NB4 (cell line): Measurements from ENCODE around the gene HOXC13.

Experiments
- DNase-seq: peaks from one replicate; pipeline ENCODE4 v3.0.0; 2010; ENCODE audit warnings: low read depth
- H3K4me3 ChIP-seq: one replicate; pipeline ENCODE4 v1.5.1; 2011; ENCODE audit warnings: mild to moderate bottlenecking, low read depth, low read length, moderate library complexity
- MYC ChIP-seq: IDR thresholded peaks from 2 replicates; pipeline ENCODE4 v1.6.1; 2011; ENCODE audit warnings: low read depth, low read length
- POLR2A ChIP-seq: IDR thresholded peaks from 2 replicates; pipeline ENCODE4 v1.6.1; 2011; ENCODE audit warnings: mild to moderate bottlenecking; ENCODE audit not compliant: insufficient read length; ENCODE audit errors: extremely low read depth
- TF ChIP-seq, protein P1 (sequence below): IDR thresholded peaks from 2 replicates; pipeline ENCODE4 v1.6.1; 2011; ENCODE audit warnings: low read depth, low read length
- TF ChIP-seq, protein P2 (sequence below): IDR thresholded peaks from one replicate; pipeline ENCODE4 v1.5.1; 2012; ENCODE audit warnings: low read depth, low read length

HOXC13 gene

DNA sequence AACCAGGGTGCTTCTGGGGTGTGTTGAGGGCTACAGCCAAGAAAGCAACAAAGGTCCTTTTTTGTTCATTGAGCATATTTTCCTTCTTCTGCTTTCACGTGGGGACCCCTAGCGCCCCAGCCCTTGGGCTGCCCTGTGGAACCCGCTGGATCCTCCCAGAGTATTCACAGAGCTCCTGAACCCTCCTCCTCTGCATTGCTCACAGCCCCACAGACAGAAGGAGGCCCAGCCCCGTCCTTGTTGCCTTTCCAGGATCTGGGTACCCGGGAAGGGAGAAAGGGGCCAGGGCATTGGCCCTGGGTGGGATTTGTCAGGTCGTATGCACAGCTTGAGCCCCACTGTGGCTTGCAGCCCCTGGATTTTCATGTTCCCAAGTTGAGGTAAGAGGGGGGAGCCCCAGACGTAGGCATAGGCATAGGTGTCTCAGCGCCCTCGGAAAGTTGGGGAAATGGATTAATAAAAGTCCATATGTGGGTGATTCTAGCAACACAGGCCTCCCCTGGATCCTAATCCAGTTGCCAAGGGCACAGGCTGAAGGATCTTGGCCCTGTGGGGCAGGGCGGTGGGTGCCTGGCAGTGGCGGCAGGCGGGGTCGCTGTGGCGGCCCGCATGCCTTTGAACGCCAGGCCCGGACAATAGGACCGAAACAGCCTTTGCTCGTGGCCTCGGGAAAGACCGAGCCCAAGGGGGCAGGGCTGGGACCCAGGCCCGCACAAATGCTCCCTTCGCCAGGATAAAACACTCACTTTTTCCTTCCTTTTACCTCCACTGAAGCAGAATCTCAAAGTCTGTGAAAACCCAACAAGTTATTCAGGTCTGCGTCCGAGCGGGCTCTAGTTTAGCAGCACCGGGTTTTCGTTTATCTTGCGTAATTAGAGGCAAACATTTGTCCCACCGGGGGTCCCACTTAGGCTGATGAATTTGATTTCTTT is 43.3 kb downstream of the HOXC13 start:
- TF ChIP-seq POLR2A (no peak), MYC (no peak)
- TF ChIP-seq, protein P1, sequence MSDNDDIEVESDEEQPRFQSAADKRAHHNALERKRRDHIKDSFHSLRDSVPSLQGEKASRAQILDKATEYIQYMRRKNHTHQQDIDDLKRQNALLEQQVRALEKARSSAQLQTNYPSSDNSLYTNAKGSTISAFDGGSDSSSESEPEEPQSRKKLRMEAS = no peak
- TF ChIP-seq, protein P2, sequence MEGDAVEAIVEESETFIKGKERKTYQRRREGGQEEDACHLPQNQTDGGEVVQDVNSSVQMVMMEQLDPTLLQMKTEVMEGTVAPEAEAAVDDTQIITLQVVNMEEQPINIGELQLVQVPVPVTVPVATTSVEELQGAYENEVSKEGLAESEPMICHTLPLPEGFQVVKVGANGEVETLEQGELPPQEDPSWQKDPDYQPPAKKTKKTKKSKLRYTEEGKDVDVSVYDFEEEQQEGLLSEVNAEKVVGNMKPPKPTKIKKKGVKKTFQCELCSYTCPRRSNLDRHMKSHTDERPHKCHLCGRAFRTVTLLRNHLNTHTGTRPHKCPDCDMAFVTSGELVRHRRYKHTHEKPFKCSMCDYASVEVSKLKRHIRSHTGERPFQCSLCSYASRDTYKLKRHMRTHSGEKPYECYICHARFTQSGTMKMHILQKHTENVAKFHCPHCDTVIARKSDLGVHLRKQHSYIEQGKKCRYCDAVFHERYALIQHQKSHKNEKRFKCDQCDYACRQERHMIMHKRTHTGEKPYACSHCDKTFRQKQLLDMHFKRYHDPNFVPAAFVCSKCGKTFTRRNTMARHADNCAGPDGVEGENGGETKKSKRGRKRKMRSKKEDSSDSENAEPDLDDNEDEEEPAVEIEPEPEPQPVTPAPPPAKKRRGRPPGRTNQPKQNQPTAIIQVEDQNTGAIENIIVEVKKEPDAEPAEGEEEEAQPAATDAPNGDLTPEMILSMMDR = no peak
- H3K4me3 ChIP-seq = no peak overlapping the region
- DNase-seq = no peak

DNA sequence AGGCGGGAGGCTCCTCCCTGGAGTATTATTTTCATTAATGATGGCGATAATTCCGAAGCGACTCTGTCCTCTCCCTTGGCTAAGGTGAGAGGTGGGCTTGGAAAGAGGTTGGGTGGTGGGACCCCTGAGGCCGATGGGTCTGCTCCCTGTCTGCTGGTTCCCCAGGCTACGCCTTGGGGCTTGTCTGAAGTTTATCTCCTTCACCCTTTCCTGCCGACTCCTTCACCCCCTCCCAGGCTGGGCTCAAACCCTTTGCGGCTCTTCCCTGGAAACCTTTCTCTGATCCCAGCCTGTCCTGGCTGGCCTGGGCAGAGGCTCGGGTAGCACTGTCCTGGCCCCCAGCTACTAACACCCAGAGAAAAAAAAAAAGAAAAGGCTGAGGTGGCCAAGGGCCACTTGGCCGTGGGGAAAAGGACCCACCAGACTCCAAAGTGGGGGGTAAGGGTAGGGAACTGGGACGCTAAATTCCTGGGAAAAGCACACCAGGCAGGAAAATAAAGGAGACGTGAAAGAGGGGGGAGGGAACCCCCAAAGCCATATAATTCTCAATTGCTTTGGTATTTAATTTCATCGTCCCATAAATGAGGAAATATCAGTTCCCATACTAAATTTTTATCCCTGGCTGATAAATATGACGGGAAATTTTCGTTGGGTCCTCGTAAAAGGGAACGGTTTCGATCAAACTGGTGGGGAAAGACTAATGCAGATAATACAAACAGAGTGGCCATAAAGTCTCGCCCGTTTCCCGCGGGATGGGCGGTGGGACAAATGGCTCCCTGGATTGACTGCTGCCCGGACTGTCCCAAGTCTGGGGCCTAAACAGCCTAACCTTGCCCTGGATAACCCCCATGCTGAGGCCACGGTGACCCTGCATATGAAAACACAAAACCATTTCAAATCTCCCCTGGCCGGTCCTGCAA is 44.3 kb downstream of the HOXC13 start:
- TF ChIP-seq MYC = no peak
- TF ChIP-seq, protein P1 = no peak
- TF ChIP-seq, protein P2 = no peak
- DNase-seq = no peak
- H3K4me3 ChIP-seq = peak overlapping the region; percentile 49

DNA sequence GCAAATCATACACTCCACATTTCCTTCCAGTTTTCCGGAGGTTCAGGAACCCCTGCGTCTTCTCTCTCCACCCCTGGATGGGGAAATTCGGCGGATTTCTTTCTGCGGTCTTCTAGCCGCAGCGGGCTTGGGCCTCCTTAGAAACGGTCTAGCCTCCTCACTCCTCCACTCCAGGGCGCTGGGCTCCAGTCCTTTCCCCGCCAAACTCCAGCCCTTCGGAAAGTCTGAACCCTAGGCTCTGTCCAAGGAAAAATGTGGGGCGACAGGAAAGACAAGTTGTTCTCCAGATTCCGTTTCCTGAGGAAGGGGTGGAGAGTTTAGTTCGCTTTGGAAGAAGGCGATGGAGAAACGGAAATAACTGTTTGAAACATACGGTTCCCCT is 44.9 kb downstream of the HOXC13 start:
- H3K4me3 ChIP-seq = peak overlapping the region; percentile 49
- TF ChIP-seq POLR2A = no peak
- TF ChIP-seq, protein P1 = no peak
- TF ChIP-seq, protein P2 = no peak
- TF ChIP-seq MYC = no peak
- DNase-seq = peak; percentile 61

DNA sequence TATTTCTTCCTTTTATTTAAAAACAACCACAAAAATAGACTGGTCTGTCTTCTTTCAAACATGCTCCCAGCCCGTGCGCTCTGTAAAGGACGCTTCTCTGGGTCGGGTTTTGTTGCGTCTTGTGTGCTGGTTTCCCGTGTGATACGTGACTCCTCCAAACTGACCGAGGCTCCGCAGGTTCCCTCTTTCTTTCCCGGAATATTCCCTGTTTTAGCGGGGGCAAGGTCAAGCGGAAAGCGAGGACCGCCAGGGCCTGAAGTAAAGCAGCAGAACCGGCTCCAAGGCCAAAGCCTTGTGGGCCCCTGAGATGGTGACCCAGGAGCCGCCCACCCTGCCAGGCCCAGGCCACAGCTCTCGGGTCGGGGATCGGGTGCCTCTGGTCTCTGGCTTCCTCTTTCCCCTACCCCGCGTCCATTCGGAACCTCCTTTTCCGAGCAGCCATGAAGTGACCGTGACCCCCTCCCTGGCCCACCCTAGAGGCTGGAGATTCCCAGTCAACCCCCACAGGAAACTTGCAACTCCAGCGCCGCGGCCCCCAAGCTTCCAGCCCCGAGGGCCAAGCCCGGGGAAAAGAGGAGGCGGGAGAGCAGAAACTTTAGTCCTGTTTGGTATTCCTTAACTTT is 45.4 kb downstream of the HOXC13 start:
- peak; percentile 55 for DNase-seq

More for the DNA sequence above, 45.4 kb downstream of the HOXC13 start:
- TF ChIP-seq, protein P2 = no peak
- TF ChIP-seq POLR2A (no peak), MYC (no peak)
- TF ChIP-seq, protein P1 = no peak
- peak overlapping the region; percentile 49 for H3K4me3 ChIP-seq
